Nephron (organoid): ENCODE results near the gene CYP2R1.

Experiments used
- H3K27ac Mint-ChIP-seq, 3 experiments: 2 replicates each; pipeline ENCODE4 v1.8.0; 2020; ENCODE audit warnings: mixed read lengths in 3 of 3, mild to moderate bottlenecking in 2 of 3, moderate library complexity in 1 of 3
- H3K27me3 Mint-ChIP-seq: 2 replicates; pipeline ENCODE4 v1.8.0; 2021; ENCODE audit warnings: low read depth, mild to moderate bottlenecking, moderate library complexity, mixed read lengths
- H3K36me3 Mint-ChIP-seq: 2 replicates; pipeline ENCODE4 v1.8.0; 2020; ENCODE audit warnings: low read depth, mixed read lengths
- H3K4me1 Mint-ChIP-seq: 2 replicates; pipeline ENCODE4 v1.8.0; 2020; ENCODE audit warnings: mixed read lengths
- H3K4me3 Mint-ChIP-seq, 3 experiments: 2 replicates each; pipeline ENCODE4 v1.8.0; 2020; ENCODE audit warnings: mild to moderate bottlenecking in 3 of 3, mixed read lengths in 3 of 3, moderate library complexity in 2 of 3
- H3K9me3 Mint-ChIP-seq: 2 replicates; pipeline ENCODE4 v1.8.0; 2020; ENCODE audit warnings: mixed read lengths
- CTCF ChIP-seq, 3 experiments: fragments of 200-600 bp; sonication (generic); IDR thresholded peaks; one replicate each; pipeline ENCODE4 v1.5.0; 2021; ENCODE audit warnings: antibody characterized with exemption in 3 of 3; ENCODE audit not compliant: unreplicated experiment in 3 of 3

Gene CYP2R1

GRCh38 chr11:14927146-14927545, 35.1 kb upstream of the CYP2R1 start:
- Mint-ChIP-seq H3K36me3 (no peaks in the 10 kb centered on the region), H3K4me1 (no peaks in the 10 kb centered on the region), H3K27me3 (peaks cover 10% of the 10 kb centered on the region), H3K27ac (no peak overlapping the region), H3K4me3 (no peak overlapping the region), H3K9me3 (no peaks in the 10 kb centered on the region)
- no peak for TF ChIP-seq CTCF (IDR thresholded peaks at IDR 0.05; ENCODE audit: unreplicated experiment in 3 of 3)

GRCh38 chr11:14924318-14924717, 32.3 kb upstream of the CYP2R1 start:
- no peak overlapping the region for H3K27ac Mint-ChIP-seq
- no peaks in the 10 kb centered on the region for H3K36me3 Mint-ChIP-seq
- no peaks in the 10 kb centered on the region for H3K9me3 Mint-ChIP-seq
- H3K4me3 Mint-ChIP-seq: no peak overlapping the region
- H3K27me3 Mint-ChIP-seq: peaks cover 6% of the 10 kb centered on the region
- H3K4me1 Mint-ChIP-seq: no peaks in the 10 kb centered on the region
- TF ChIP-seq CTCF (IDR thresholded peaks at IDR 0.05; ENCODE audit: unreplicated experiment in 3 of 3): no peak

- Mint-ChIP-seq H3K9me3 (no peaks in the 10 kb centered on the region), H3K36me3 (no peaks in the 10 kb centered on the region), H3K27ac (no peak overlapping the region), H3K4me3 (no peak overlapping the region), H3K4me1 (no peaks in the 10 kb centered on the region), H3K27me3 (no peaks in the 10 kb centered on the region)
- TF ChIP-seq CTCF (IDR thresholded peaks at IDR 0.05; ENCODE audit: unreplicated experiment in 3 of 3): no peak
Observed at GRCh38 chr11:14916403-14916802, 24.4 kb upstream of the CYP2R1 start.

- Mint-ChIP-seq H3K27ac (no peak overlapping the region), H3K36me3 (no peaks in the 10 kb centered on the region), H3K27me3 (no peaks in the 10 kb centered on the region), H3K4me1 (no peaks in the 10 kb centered on the region), H3K9me3 (no peaks in the 10 kb centered on the region), H3K4me3 (no peak overlapping the region)
- TF ChIP-seq CTCF (IDR thresholded peaks at IDR 0.05; ENCODE audit: unreplicated experiment in 3 of 3): no peak
Observed at GRCh38 chr11:14914536-14914935, 22.5 kb upstream of the CYP2R1 start.

GRCh38 chr11:14908214-14908880, 16.3 kb upstream of the CYP2R1 start:
- H3K27ac Mint-ChIP-seq: no peak overlapping the region
- no peak overlapping the region for H3K4me3 Mint-ChIP-seq
- H3K9me3 Mint-ChIP-seq: no peaks in the 10 kb centered on the region
- peak; percentile 52 to 64 (median 58) for TF ChIP-seq CTCF (IDR thresholded peaks at IDR 0.05; ENCODE audit: unreplicated experiment in 3 of 3)
- H3K27me3 Mint-ChIP-seq: peaks cover 8% of the 10 kb centered on the region
- no peaks in the 10 kb centered on the region for H3K36me3 Mint-ChIP-seq
- no peaks in the 10 kb centered on the region for H3K4me1 Mint-ChIP-seq
